HCT116 (cell line): Measurements from ENCODE around the gene LRBA.

Experiments
- CBX3 ChIP-seq: IDR thresholded peaks from 2 replicates; pipeline ENCODE4 v1.6.1; 2012; ENCODE audit warnings: low read depth
- CEBPB ChIP-seq: IDR thresholded peaks from 2 replicates; pipeline ENCODE4 v1.6.1; 2012; ENCODE audit warnings: low read depth
- CTCF ChIP-seq, 3 experiments: fragments of 200-600 bp in 1 of 3; sonication (generic) in 1 of 3; IDR thresholded peaks in 2 of 3; conservative IDR thresholded peaks in 1 of 3; 2 replicates each; pipeline ENCODE4 v1.5.1; 2012 to 2017; ENCODE audit warnings: low read depth in 2 of 3, low read length in 2 of 3, antibody characterized with exemption in 1 of 3, borderline replicate concordance in 1 of 3, control low read depth in 1 of 3, mild to moderate bottlenecking in 1 of 3, mixed read lengths in 1 of 3, mixed run types in 1 of 3, moderate library complexity in 1 of 3; ENCODE audit not compliant: insufficient read depth in 1 of 3
- EGR1 ChIP-seq: IDR thresholded peaks from 2 replicates; pipeline ENCODE4 v1.6.1; 2012; ENCODE audit warnings: low read depth
- EZH2 ChIP-seq: fragments of 200-600 bp; sonication (generic); IDR thresholded peaks from 2 replicates; pipeline ENCODE4 v1.6.1; 2017; ENCODE audit warnings: antibody characterized with exemption, mixed run types
- EZH2phosphoT487 ChIP-seq: fragments of 200-600 bp; IDR thresholded peaks from 2 replicates; pipeline ENCODE4 v1.6.1; 2018; ENCODE audit warnings: antibody characterized with exemption, borderline replicate concordance
- MAX ChIP-seq: IDR thresholded peaks from 2 replicates; pipeline ENCODE4 v1.6.1; 2012
- POLR2A ChIP-seq: IDR thresholded peaks from 2 replicates; pipeline ENCODE4 v1.7.0; 2011; ENCODE audit warnings: borderline replicate concordance; ENCODE audit not compliant: insufficient read depth, insufficient read length; ENCODE audit errors: extremely low read depth
- SIN3A ChIP-seq: IDR thresholded peaks from 2 replicates; pipeline ENCODE4 v1.6.1; 2012; ENCODE audit warnings: low read depth
- YY1 ChIP-seq: IDR thresholded peaks from 2 replicates; pipeline ENCODE4 v1.6.1; 2011; ENCODE audit warnings: low read length, low read depth, moderate library complexity, mild to moderate bottlenecking; ENCODE audit not compliant: insufficient replicate concordance; ENCODE audit errors: extremely low read depth
- ZFX ChIP-seq: fragments of 450-650 bp; IDR thresholded peaks from 2 replicates; pipeline ENCODE4 v1.6.1; 2017
- ZNF274 ChIP-seq: fragments of 200-500 bp; sonication (Bioruptor generic); IDR thresholded peaks from 2 replicates; pipeline ENCODE4 v1.6.1; 2014; ENCODE audit warnings: mild to moderate bottlenecking, low read depth, low read length, inconsistent platforms
- TF ChIP-seq, protein P1 (sequence below): IDR thresholded peaks from 2 replicates; pipeline ENCODE4 v1.6.1; 2011; ENCODE audit warnings: mild to moderate bottlenecking, low read length, moderate library complexity; ENCODE audit not compliant: insufficient replicate concordance; ENCODE audit errors: extremely low read depth
- TF ChIP-seq, protein P2 (sequence below): IDR thresholded peaks from 2 replicates; pipeline ENCODE4 v1.6.1; 2012

GRCh38 chr4:150518559-150518958 is 496.5 kb downstream of the LRBA start:
- TF ChIP-seq SIN3A (no peak), CTCF (IDR thresholded peaks at IDR 0.05 in 2 of 3, conservative IDR thresholded peaks at IDR 0.05 in 1 of 3; ENCODE audit: borderline replicate concordance in 1 of 3, insufficient read depth in 1 of 3, low read depth in 2 of 3, low read length in 2 of 3) (no peak), CBX3 (0 out of 2 replicates have a peak, but pooled peaks have one; percentile 24), ZNF274 (no peak), YY1 (no peak), EZH2 (no peak), POLR2A (no peak), CEBPB (no peak), EZH2phosphoT487 (no peak), ZFX (no peak), EGR1 (no peak), MAX (no peak)
- TF ChIP-seq, protein P1, sequence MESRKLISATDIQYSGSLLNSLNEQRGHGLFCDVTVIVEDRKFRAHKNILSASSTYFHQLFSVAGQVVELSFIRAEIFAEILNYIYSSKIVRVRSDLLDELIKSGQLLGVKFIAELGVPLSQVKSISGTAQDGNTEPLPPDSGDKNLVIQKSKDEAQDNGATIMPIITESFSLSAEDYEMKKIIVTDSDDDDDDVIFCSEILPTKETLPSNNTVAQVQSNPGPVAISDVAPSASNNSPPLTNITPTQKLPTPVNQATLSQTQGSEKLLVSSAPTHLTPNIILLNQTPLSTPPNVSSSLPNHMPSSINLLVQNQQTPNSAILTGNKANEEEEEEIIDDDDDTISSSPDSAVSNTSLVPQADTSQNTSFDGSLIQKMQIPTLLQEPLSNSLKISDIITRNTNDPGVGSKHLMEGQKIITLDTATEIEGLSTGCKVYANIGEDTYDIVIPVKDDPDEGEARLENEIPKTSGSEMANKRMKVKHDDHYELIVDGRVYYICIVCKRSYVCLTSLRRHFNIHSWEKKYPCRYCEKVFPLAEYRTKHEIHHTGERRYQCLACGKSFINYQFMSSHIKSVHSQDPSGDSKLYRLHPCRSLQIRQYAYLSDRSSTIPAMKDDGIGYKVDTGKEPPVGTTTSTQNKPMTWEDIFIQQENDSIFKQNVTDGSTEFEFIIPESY = no peak
- TF ChIP-seq, protein P2, sequence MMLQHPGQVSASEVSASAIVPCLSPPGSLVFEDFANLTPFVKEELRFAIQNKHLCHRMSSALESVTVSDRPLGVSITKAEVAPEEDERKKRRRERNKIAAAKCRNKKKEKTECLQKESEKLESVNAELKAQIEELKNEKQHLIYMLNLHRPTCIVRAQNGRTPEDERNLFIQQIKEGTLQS = no peak
